Anterior cingulate cortex (tissue), 58 donors: ENCODE data around the gene TANGO2.

Experiments used
- DNase-seq, 58 donors: peaks; one replicate each; lab custom pipeline; 2025; lab: John Stamatoyannopoulos, UW

TANGO2 gene

DNA sequence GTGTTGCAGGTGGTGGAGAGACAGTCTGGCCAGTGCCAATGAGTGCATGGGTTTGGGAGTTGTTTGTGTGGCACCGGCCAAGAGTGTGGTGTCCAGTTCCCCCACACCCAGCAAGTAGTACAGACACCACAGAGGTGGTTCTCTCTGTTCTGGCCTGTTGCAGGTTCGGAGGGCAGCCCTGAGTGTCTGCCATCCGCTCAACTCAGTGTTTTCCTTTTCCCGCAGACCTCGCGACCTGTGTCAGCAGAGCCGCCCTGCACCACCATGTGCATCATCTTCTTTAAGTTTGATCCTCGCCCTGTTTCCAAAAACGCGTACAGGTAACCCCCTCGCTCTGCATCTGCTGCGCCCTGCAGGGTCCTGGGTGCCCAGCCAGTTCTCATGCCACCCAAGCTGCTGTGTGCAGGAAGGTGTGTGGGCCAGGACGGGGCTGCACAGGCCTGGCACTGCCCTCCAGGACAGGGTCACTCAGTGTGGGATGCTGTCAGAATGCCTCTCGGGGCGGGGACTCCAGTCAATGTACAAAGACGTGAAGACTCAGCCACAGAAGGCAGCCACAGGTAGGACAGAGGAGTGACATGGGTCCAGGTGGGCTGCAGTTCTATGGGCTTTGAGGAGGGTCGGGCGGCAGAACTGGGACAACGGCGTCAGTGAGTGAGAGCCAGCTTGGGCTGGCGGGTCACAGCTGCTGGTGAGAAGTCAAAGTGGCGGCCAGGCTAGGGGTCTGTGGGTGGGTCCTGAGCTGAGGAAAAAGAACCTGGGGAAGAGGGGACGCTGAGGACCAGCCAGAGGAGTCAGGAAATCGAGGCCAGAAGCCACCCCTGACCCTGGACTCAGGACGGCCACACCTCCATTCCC lies 15.9 kb downstream of the TANGO2 start:
- DNase-seq = no peak

DNA sequence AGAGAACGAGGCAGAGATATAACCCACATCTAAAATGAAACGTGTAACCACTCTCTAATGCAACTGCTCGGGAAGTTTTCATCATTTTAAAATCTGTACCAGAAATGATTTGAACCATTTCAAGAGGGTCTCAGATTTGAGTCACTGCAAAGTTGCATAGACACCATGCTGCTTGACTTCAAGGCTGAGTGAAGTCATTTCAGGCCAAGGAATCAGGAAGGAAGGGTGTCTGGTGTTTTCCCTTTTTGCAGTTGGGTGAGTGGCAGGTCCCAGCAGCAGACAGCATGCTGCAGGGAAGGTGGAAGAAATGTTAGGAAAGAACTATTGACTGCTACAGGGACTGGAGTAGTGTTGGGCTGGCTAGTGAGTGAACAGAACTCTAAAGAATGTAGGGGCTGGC lies 16.5 kb downstream of the TANGO2 start:
- no peak for DNase-seq

DNA sequence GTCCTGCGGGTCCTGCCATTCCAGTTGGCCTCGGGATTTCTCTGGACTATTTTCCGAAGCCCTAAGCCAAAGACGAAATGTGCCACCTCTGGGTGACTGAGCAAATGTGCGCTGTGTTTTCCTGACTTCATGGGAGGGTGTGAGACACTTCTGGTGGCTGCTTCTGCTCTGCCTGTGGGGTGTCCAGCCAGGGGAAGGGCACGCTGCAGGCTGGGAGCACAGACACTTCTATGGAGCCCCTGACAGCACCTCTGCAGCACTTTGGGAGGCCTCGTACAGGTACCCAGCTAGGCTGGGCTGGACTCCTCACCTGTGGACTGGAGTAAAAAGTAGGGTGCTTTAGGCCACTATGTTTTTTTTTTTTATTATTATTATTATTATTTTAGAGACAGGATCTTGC lies 17.7 kb downstream of the TANGO2 start:
- DNase-seq = no peak

DNA sequence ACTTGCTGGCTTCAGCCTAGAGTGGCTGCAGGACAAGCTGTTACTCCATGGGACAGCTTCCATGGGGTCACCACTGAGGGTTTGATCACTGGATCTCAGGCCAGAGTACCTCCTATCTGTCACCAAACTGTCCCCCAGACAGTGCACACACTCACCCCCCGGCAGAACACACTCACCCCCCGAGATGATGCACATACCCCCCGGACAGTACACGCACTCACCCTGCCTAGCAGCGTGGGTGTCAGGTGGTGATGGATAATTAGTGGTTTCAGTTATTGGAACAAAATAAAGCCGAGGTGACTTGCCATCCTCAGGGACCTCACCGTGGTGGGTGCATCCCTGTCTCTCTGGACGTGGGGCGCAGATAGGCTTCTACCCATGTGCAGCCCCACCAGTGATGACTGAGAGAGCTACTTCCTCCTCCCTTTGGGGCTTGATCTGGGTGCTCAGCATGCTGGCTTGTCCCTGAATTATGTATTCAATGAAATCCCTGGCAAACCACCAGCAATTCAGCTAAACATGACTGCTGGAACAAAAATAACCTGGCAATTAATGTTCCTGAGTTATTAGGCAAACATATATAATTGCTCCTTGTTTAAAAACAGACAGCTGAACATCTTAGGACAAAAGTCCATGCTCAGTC lies 18.9 kb downstream of the TANGO2 start:
- no peak for DNase-seq

DNA sequence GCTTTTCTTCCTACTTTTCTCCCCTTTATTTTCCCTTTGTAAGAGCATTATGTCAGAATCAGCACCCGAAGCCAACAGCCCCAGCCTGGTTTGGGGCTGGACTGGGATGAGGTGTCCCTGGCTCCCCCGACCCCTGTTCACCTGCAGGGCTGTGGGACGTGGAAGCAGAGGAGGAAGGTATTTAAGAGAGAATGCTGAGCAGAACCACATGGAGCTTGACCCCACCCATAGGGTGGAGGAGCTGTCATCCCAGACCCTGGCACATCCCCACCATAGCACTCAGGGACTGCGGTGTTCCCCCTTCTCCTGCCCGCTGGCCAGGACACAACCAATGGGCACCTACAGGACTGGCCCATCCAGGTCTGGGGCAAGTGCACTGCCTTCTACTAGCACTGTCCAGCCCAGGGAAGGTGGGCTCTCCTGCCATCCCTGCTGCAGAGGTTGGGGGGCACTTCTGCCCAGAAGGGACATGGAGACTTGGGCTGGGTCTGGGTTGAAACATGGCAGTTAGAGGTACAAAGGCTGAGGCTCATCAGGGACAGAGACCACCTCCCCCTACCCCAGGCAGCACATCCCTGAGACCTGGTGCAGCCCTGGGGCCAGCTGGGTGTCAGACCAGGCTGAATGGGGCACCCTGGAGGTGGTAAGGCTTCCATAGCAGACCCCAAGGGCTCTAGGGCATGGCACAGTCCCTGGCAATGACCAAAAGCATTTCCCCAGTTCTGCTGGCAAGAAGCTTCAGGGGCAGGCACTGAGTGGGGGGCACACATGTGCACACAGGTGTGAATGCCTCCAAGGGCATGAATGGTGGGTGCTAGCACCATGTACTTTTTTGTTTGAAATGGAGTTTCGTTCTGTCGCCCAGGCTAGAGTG lies 19.7 kb downstream of the TANGO2 start:
- DNase-seq = no peak

DNA sequence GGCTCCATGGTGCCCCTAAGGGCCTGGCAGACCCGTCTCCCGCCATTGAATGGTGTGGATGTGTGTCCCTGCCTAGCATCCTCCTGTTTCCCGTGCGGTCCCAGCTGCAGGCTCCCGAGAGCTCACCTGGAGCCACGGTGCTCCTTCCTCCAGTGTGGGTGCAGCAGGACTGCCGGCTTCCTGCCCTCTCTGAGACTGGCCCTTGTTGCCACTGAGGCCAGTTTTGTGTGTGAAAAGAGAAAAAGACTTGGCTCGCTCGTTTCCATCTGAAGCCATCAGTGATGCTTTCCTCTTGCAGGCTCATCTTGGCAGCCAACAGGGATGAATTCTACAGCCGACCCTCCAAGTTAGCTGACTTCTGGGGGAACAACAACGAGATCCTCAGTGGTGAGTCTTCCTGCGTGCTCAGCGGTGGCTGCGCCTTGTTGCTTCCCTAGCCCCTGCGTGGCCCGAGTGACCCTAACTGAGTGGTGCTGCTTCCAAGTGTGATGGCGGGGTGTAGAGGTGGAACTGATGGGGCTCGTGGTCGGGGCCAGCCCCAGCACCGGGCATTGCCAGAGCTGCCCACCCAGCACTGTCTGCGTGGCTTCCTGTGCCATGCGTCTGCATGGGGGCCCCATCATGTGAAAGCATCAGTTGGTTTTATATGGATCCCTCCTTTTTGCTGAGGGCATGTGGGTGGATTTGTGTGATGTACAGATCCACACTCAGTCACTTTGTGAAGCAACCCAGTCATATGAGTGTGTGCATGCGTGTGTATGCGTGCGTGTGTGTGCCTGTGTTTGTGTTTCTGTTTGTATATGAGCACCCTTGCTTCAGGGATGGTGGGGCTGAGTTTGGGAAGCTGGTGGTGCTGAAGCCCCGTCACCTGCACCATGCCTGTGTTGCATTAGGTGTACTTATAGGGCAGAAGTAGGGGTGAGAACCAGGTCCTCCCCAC lies 22.4 kb downstream of the TANGO2 start:
- no peak for DNase-seq

DNA sequence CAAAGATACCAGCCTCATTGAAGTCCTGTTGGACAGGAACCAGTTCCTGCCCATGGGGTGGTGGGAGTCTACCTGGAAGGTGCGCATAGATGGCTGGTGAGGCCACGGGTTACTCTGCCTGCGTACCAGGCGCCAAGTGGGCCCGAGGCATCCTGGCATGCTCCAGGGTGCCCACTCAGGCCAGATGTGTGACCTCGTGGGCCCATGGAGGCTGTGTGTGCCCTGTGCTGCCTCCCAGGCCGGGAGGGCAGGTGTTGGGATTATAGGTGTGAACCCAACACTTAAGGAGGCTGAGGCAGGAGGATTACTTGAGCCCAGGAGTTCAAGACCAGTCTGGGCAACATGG lies 23.1 kb downstream of the TANGO2 start:
- no peak for DNase-seq

DNA sequence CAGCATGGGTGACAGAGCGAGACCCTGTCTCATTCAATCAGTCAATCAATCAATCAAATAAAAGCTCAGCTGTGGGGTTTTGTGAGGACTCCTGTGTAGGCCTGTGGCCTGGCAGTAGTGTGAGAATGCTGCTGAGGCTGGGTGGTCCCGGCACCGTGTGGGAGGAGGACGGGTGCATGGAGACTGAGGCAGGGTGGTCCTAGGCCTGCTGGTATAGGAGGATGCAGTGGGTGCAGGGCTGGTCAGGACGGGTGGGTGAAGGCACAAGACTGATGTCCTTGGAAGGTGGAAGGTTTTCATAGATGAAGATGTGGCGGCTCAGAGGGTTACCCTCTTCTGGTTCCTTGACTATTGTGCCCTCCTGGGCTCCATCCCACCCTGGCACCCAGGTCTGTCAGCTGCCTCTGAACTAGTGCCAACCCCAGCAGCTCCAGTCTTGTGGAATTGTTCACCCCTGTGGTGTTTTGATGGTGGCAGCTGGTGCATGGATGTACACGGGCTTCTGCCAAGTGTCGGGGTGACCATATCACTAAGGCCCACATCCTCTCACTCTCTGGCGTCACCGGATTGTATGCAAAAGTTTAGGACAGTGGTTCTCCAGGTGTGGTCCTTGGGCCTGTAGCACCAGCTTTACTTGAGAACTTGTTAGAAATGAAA lies 23.7 kb downstream of the TANGO2 start:
- DNase-seq = no peak

DNA sequence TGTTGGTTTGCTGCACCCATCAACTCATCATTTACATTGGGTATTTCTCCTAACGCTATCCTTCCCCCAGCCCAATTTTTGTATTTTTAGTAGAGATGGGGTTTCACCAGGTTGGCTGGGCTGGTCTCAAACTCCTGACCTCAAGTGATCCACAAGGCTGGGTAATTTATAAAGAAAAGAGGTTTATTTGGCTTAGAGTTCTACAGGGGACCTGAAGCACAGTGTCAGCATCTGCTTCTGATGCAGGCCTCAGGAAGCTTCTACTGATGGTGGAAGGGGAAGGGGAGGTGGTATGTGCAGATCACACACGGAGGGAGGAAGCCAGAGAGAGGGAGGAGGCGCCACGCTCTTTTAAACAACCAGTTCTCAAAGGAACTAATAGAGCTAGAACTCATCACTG lies 25.8 kb downstream of the TANGO2 start:
- no peak for DNase-seq

DNA sequence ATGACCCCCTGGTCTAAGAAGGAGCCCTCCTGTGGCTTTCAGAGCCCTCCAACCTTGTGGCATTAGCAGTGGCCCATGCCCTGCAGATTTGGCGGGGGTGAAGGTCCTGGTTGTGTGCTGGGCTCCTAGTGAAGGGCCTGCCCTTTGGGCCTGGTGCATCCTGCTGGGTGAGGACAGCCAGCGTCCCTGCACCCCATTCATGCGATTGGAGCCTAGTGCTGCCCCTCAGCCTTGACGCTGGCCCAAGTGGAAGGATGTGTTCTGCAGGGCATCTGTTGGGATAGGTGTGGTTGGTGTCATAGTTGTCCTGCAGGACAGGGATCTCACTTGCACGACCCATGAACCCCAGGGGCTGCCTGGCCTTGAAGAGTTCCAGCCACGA lies 31.0 kb downstream of the TANGO2 start:
- DNase-seq = no peak

DNA sequence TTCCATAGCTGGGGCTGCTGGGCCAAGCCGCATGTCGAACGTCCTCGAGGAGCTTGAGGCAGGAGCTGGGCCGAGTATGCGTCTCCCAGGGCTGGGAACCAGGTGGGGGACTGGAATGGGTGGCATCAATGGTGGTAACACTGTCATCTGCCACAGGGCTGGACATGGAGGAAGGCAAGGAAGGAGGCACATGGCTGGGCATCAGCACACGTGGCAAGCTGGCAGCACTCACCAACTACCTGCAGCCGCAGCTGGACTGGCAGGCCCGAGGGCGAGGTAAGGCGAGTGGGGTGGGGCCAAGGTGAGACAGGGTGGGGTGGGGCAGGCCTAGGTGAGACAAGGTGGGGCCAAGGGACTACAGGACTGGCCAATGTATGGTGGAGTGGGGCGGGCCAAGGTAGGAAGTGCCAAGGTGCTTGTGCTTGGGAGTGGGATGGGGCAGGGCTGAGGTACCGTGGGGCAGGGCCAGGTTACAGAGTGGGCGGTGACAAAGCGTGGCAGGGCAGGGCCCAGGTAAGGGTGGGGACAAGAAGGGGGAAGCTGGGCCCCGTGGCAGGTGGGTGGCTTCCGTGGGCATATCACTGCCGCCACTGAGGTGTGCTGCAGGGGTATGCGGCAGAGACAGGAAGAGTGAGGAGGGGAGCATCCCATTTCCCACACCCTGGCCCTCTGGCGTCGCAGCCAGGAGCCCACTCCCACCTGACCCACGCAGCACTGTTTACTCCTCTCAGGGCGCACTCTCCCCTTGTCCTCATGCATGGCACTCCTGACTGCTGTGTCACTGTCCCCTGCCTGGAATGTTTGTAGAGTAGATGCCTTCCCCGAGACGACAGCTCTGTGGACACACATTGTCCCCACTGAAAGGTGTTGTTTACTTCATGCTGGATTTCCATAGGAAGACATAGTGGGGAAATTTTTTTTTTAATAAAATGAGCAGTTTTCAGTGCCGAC lies 31.7 kb downstream of the TANGO2 start:
- DNase-seq = no peak

DNA sequence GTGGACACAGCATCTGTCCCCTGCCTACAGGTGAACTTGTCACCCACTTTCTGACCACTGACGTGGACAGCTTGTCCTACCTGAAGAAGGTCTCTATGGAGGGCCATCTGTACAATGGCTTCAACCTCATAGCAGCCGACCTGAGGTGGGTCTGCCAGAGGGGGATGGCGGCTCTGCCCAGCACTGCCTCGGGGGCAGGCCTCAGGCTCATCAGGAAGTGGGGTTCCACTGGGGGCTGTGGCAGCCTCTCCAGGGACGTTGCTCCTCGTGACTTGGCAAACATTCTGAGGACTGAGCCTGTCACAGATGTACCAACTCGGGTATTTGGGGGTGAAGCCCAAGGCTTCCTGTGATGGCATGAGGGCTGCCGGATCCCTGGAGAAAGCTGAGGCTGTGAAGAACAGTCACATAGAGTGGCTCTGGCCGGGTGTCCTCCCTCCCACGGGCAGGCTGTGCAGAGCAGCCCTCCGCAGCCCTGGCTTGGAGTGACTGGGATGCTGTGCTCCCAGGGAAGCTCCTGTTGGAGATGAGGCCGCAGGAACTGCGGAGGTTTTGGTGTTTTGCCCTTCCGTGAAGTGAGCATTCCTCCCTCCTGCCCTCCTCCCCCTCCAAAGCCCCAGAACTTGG lies 32.6 kb downstream of the TANGO2 start:
- DNase-seq = peak in 1 of 58 donors; percentile 18

DNA sequence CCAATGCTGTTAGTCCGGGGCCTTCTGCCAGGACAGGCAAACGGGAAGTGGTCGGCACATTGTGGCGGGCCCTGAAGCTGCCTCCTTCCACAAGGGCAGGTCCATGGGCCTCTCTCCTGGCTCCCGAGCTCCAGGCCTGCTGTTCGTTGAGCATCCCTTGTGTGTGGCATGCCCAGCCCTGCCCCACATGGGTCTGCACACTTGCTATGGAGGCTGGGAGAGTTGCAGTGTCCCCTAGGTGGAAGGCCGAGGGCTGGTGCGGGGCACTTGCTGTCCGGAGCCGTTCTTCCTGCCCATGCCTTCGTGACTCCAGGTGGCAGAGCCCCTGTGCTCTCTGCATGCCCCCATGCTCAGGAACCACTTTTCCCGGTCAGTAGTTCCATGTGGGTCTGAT lies 33.1 kb downstream of the TANGO2 start:
- DNase-seq = no peak

DNA sequence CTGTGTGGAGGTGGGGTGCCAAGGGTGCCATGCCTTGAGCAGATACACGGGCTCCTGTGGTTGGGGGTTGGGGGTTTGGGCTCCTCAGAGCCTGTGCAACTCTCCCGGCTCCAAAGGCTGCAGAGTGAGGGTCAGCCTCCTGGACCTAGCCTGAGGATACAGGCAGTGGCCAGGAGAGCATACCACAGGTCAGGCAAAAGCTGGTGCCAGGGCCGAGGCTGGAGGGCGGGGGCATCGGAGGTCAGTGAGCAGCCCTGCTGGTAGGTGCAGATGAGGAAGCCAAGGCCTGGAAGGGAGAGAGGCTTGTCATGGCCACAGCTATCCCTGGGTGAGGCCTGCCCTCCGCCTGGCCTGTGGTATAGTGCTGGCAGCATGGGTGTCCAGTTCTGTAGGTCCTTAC lies 33.6 kb downstream of the TANGO2 start:
- DNase-seq = no peak

DNA sequence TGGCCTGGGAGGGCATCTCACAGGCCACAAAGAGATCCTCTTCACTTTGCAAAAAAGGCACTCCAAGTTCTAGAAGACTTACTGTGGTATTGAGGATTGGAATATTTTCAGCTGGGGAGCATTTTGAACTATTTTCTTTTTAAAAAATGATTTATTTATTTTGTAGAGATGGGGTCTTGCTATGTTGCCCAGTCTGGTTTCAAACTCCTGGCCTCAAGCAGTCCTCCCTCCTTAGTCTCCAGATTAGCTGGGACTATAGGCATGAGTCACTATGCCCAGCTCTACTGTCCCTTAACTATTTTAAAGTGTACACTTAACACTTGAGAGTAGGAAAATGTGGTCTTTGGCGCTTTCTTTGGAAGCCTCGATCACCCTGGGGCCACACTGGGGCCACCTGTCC lies 34.2 kb downstream of the TANGO2 start:
- no peak for DNase-seq

DNA sequence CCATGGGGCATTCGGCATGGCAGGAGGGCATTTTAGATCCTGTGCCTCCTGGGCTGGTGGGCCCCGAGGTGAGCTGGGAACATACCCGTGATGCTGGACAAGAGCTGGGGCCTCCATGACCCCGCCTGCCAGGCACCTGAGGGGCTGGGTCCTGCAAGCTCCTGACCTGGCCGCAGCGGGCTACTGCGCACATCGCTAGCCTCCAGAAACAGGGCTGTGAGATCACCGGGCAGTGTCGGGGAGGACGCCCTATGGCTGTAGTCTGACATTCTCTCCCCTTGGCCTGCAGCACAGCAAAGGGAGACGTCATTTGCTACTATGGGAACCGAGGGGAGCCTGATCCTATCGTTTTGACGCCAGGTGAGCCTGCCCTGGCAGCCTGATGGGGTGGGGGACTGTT lies 34.7 kb downstream of the TANGO2 start:
- no peak for DNase-seq

DNA sequence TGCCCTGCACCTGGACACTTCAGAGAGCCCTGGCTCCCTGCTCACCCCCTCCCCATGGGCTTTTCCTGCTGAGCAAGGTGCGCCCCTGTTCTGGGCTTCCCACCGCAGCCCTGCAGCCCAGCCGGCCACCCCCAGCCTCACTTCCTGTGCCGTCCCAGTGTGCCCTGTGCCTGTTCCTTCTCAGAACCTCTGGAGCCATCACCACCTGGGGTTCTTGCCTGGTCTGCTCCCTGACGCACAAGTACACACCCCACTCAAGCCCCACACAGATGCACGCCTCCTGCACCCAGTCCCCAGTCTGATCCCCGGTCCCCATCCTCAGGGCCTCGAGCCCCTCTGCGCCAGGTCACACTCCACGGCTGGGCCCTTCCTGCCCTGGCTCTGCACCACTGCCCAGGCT lies 35.3 kb downstream of the TANGO2 start:
- DNase-seq = no peak
